SK-N-SH treated with all-trans-retinoic acid at 6 μM for 48 hours (cell line): Measurements from ENCODE around the gene PTER.

Source experiments
- ATAC-seq: fragments of 200-7000 bp; cut with Tn5 transposase; 3 replicates; pipeline ENCODE4 v1.9.1; 2020; ENCODE audit warnings: mild to moderate bottlenecking, moderate library complexity
- BACH2 ChIP-seq: fragments of 250-450 bp; sonication (Bioruptor Pico); IDR thresholded peaks from 2 replicates; pipeline ENCODE4 v1.9.0; 2021; ENCODE audit warnings: mild to moderate bottlenecking, borderline replicate concordance
- CSDC2 ChIP-seq: fragments of 250-450 bp; sonication (Bioruptor Pico); IDR thresholded peaks from 2 replicates; pipeline ENCODE4 v1.5.0; 2020; ENCODE audit warnings: mild to moderate bottlenecking, moderate library complexity
- GLIS3 ChIP-seq: fragments of 250-450 bp; sonication (Bioruptor Pico); IDR thresholded peaks from 2 replicates; pipeline ENCODE4 v1.5.0; 2020; ENCODE audit warnings: mild to moderate bottlenecking, moderate library complexity
- ISL1 ChIP-seq: fragments of 250-450 bp; sonication (Bioruptor Pico); IDR thresholded peaks from 2 replicates; pipeline ENCODE4 v2.1.2; 2022; ENCODE audit warnings: mild to moderate bottlenecking, moderate library complexity
- PPARA ChIP-seq: fragments of 250-450 bp; sonication (Bioruptor Pico); IDR thresholded peaks from 2 replicates; pipeline ENCODE4 v1.5.0; 2020; ENCODE audit warnings: mild to moderate bottlenecking, borderline replicate concordance
- ZFP30 ChIP-seq: fragments of 450-650 bp; formaldehyde crosslinking; IDR thresholded peaks from 2 replicates; pipeline ENCODE4 v1.5.0; 2022; ENCODE audit warnings: mild to moderate bottlenecking, moderate library complexity
- TF ChIP-seq, protein P1 (sequence below): fragments of 250-450 bp; sonication (Bioruptor Pico); IDR thresholded peaks from 2 replicates; pipeline ENCODE4 v1.5.1; 2020; ENCODE audit warnings: low read depth, mild to moderate bottlenecking, moderate library complexity
- TF ChIP-seq, protein P2 (sequence below): fragments of 250-450 bp; sonication (Bioruptor Pico); IDR thresholded peaks from 2 replicates; pipeline ENCODE4 v1.8.0; 2020; ENCODE audit warnings: mild to moderate bottlenecking, moderate library complexity, borderline replicate concordance
- TF ChIP-seq, protein P3 (sequence below): fragments of 250-450 bp; sonication (Bioruptor Pico); IDR thresholded peaks from 2 replicates; pipeline ENCODE4 v1.8.0; 2021; ENCODE audit warnings: low read depth, mild to moderate bottlenecking, moderate library complexity, borderline replicate concordance
- TF ChIP-seq, protein P4 (sequence below): fragments of 250-450 bp; sonication (Bioruptor Pico); IDR thresholded peaks from 2 replicates; pipeline ENCODE4 v1.5.1; 2021; ENCODE audit warnings: mild to moderate bottlenecking, moderate library complexity

The PTER gene

DNA sequence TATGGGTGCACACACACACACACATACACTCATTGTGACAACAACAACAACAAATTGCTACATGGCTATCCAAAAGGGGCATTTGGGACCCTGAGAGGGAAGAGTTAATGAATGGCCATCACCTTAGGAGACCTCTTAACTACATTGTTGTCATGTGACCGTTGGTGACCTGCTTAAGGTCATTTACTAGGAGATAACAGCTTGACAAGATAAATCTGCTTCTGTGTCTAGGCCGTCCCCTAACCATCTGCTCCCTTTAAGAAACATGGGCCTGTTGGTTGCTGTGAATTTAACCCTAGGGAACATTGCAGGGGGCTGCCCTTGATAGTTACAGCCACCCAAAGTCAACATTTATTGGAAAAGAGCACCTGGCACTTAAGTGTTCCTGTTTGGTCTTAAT, 55.1 kb downstream of the PTER start:
- TF ChIP-seq, protein P1, sequence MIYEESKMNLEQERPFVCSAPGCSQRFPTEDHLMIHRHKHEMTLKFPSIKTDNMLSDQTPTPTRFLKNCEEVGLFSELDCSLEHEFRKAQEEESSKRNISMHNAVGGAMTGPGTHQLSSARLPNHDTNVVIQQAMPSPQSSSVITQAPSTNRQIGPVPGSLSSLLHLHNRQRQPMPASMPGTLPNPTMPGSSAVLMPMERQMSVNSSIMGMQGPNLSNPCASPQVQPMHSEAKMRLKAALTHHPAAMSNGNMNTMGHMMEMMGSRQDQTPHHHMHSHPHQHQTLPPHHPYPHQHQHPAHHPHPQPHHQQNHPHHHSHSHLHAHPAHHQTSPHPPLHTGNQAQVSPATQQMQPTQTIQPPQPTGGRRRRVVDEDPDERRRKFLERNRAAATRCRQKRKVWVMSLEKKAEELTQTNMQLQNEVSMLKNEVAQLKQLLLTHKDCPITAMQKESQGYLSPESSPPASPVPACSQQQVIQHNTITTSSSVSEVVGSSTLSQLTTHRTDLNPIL (CRISPR knock-in tag), result no peak
- TF ChIP-seq ZFP30 (CRISPR knock-in tag) (no peak), CSDC2 (CRISPR knock-in tag) (no peak), ISL1 (CRISPR knock-in tag) (no peak), PPARA (CRISPR knock-in tag) (no peak), BACH2 (CRISPR knock-in tag) (no peak), GLIS3 (CRISPR knock-in tag) (no peak)
- TF ChIP-seq, protein P2, sequence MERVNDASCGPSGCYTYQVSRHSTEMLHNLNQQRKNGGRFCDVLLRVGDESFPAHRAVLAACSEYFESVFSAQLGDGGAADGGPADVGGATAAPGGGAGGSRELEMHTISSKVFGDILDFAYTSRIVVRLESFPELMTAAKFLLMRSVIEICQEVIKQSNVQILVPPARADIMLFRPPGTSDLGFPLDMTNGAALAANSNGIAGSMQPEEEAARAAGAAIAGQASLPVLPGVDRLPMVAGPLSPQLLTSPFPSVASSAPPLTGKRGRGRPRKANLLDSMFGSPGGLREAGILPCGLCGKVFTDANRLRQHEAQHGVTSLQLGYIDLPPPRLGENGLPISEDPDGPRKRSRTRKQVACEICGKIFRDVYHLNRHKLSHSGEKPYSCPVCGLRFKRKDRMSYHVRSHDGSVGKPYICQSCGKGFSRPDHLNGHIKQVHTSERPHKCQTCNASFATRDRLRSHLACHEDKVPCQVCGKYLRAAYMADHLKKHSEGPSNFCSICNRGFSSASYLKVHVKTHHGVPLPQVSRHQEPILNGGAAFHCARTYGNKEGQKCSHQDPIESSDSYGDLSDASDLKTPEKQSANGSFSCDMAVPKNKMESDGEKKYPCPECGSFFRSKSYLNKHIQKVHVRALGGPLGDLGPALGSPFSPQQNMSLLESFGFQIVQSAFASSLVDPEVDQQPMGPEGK (CRISPR knock-in tag), result no peak
- TF ChIP-seq, protein P3, sequence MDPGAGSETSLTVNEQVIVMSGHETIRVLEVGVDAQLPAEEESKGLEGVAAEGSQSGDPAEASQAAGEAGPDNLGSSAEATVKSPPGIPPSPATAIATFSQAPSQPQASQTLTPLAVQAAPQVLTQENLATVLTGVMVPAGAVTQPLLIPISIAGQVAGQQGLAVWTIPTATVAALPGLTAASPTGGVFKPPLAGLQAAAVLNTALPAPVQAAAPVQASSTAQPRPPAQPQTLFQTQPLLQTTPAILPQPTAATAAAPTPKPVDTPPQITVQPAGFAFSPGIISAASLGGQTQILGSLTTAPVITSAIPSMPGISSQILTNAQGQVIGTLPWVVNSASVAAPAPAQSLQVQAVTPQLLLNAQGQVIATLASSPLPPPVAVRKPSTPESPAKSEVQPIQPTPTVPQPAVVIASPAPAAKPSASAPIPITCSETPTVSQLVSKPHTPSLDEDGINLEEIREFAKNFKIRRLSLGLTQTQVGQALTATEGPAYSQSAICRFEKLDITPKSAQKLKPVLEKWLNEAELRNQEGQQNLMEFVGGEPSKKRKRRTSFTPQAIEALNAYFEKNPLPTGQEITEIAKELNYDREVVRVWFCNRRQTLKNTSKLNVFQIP, result no peak

DNA sequence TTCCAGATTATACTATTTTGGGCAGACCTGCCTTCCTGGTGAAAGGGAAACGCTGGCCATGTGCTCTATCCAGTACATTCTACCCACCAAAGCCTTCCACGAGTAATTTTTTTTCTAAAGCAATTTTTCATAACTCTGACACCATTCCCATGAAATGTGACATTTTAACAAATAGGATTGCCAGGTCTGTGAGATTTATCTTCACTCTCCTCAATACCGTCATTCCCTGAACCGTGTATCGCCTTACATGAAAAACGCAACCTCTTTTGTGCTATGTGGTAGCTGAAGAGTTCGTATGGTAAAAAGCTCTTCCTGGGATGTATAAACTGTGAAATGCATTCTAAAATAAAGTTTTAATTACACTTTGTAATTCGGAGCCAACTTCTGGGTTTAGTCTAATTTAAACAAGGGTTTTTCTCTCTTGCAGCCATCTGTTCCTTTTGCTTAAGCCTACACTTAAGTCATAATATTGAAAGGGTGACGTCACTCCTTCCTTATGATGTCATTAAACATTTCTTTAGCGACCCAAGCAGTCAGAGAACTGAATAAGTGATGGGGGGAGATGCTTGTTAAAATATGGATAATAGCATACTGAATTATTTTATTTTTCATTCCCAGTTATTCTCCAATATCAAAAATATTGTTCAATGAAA, 57.2 kb downstream of the PTER start:
- no peak for TF ChIP-seq PPARA (CRISPR knock-in tag)
- no peak for TF ChIP-seq BACH2 (CRISPR knock-in tag)
- TF ChIP-seq, protein P3, result no peak
- TF ChIP-seq ISL1 (CRISPR knock-in tag), result no peak
- ATAC-seq, result no peak

More for the DNA sequence above, 55.1 kb downstream of the PTER start:
- no peak for ATAC-seq

DNA sequence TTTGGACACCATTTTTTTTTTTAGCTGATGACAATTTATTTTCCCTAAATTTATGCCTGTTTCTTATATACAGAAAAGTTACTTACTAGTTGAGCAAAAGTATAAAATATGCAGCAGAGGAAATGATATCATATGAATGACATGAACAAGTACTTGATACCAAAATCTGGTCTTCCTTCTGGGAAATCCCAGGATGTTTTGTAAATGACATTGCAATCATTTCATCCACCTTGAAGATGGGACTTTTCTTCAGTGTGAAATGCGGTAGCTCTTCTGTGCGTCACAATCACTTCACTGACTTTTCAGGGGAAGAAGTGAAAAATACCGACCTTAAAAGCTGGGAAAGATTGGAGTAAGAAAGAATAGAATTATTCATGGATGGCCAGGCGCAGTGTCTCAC, 61.1 kb downstream of the PTER start:
- no peak for ATAC-seq
- TF ChIP-seq, protein P4, sequence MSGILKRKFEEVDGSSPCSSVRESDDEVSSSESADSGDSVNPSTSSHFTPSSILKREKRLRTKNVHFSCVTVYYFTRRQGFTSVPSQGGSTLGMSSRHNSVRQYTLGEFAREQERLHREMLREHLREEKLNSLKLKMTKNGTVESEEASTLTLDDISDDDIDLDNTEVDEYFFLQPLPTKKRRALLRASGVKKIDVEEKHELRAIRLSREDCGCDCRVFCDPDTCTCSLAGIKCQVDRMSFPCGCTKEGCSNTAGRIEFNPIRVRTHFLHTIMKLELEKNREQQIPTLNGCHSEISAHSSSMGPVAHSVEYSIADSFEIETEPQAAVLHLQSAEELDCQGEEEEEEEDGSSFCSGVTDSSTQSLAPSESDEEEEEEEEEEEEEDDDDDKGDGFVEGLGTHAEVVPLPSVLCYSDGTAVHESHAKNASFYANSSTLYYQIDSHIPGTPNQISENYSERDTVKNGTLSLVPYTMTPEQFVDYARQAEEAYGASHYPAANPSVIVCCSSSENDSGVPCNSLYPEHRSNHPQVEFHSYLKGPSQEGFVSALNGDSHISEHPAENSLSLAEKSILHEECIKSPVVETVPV (CRISPR knock-in tag), result no peak

DNA sequence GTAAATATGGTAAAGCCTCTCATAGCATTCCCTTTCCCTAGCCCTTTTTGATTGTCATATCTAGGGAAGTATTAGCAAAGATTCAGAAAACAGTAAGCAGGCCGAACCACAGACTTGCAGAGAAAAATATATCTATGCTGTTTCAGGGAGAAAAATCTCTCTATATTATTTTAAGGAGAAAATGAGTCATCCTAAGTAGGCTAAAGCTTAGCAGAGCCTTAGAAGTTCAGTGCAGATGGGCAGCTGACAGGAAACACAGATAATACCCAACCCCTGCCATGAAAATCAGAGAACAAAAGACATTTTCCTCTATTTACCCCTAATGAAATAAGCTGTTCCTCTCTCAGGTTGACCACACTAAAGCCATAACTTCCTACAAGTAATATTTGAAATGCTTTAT, 68.4 kb downstream of the PTER start:
- ATAC-seq, result no peak
- TF ChIP-seq CSDC2 (CRISPR knock-in tag), result no peak
- TF ChIP-seq, protein P2 (CRISPR knock-in tag), result no peak

DNA sequence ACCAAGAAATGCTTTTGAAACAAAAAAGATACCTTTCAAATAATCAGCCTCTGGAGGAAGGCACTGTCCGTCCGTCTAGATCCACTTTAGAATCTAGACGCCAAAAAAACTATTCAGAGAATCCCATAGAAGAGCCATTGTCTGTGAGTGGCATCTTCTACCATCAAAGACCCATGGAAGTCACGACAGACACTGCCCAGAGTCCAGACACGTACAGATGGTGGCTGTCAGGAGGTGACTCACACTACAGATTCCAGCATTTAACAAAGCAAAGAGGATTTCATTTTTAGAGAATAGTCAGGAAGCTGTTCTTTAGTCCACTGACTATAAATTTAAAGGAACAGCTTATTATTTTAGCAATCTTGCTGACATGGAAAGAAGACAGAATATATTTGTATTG, 73.2 kb downstream of the PTER start:
- TF ChIP-seq, protein P2 (CRISPR knock-in tag), result no peak
- peak; percentile 43 for TF ChIP-seq ISL1 (CRISPR knock-in tag)
- no peak for ATAC-seq
